H1 (cell line): Measurements from ENCODE around the gene SORCS3. TPM values are rescaled to one million over a fixed set of nuclear protein-coding genes. Genes with fewer than 3 reads are reported as not detected.

ENCODE experiments used
- CTCF ChIA-PET: fragments of 300-600 bp; sonication (Branson Sonifier 250); formaldehyde crosslinking; loops from one replicate; lab custom pipeline; 2021; ENCODE audit not compliant: partially characterized antibody; lab: Charles Lee
- POLR2A ChIA-PET: fragments of 300-600 bp; sonication (Branson Sonifier 250); formaldehyde crosslinking; loops from one replicate; lab custom pipeline; 2021; ENCODE audit warnings: inconsistent platforms; ENCODE audit not compliant: partially characterized antibody; lab: Charles Lee
- DNase-seq, 2 experiments: peaks; one replicate each; pipeline versions ENCODE4 v3.0.0 to v3.0.0-alpha.2; 2010 to 2022; ENCODE audit warnings: low spot score in 2 of 2, low read depth in 1 of 2, mixed read lengths in 1 of 2
- FAIRE-seq: peaks from 2 replicates; lab custom pipeline; 2011; peaks lifted over from hg19 to GRCh38; lab: Jason Lieb, UNC
- H2AFZ ChIP-seq: 2 replicates; pipeline ENCODE4 v1.8.1; 2012; ENCODE audit warnings: low read length, inconsistent platforms
- H2AK5ac ChIP-seq: 2 replicates; pipeline ENCODE4 v1.6.1; 2013; ENCODE audit warnings: low read depth, low read length
- H2BK120ac ChIP-seq: replicated peaks from 2 replicates; pipeline ENCODE3; 2013; ENCODE audit warnings: low read depth, low read length, inconsistent platforms
- H2BK12ac ChIP-seq: 2 replicates; pipeline ENCODE4 v1.6.1; 2013; ENCODE audit warnings: low read depth, low read length
- H2BK15ac ChIP-seq: 2 replicates; pipeline ENCODE4 v1.6.1; 2013; ENCODE audit warnings: low read length
- H2BK20ac ChIP-seq: 2 replicates; pipeline ENCODE4 v1.6.1; 2013; ENCODE audit warnings: low read length
- H2BK5ac ChIP-seq: 2 replicates; pipeline ENCODE4 v1.6.1; 2013; ENCODE audit warnings: low read depth, low read length
- H3K14ac ChIP-seq: 2 replicates; pipeline ENCODE4 v1.6.1; 2013; ENCODE audit warnings: inconsistent platforms; ENCODE audit not compliant: insufficient read length
- H3K18ac ChIP-seq: 2 replicates; pipeline ENCODE4 v1.6.1; 2013; ENCODE audit warnings: low read length; ENCODE audit errors: extremely low read depth
- H3K23ac ChIP-seq: 2 replicates; pipeline ENCODE4 v1.6.1; 2013; ENCODE audit warnings: inconsistent platforms; ENCODE audit not compliant: insufficient read length
- H3K23me2 ChIP-seq: 2 replicates; pipeline ENCODE4 v1.6.1; 2013; ENCODE audit warnings: low read depth, low read length
- H3K27ac ChIP-seq: 2 replicates; pipeline ENCODE4 v1.6.1; 2011; ENCODE audit warnings: low read depth, low read length, inconsistent platforms
- H3K27me3 ChIP-seq, 4 experiments: replicated peaks in 1 of 4; 1 replicate in 1 of 4; 2 replicates in 3 of 4; pipeline versions ENCODE4 v1.6.1 to v1.8.1; 2011 to 2013; ENCODE audit warnings: low read length in 3 of 4, mild to moderate bottlenecking in 3 of 4, inconsistent platforms in 2 of 4, mixed read lengths in 2 of 4, moderate library complexity in 1 of 4; ENCODE audit not compliant: control insufficient read depth in 3 of 4, insufficient read depth in 3 of 4; ENCODE audit errors: extremely low read depth in 1 of 4
- H3K36me3 ChIP-seq, 4 experiments: 2 replicates each; pipeline versions ENCODE4 v1.6.1 to v1.8.1; 2011 to 2013; ENCODE audit warnings: mild to moderate bottlenecking in 4 of 4, low read length in 3 of 4, moderate library complexity in 2 of 4, control low read depth in 1 of 4, inconsistent platforms in 1 of 4; ENCODE audit not compliant: insufficient read depth in 4 of 4, control insufficient read depth in 2 of 4
- H3K4ac ChIP-seq: replicated peaks from 2 replicates; pipeline ENCODE3; 2013; ENCODE audit warnings: low read length, low read depth, mixed read lengths, inconsistent platforms; ENCODE audit not compliant: insufficient read length
- H3K4me1 ChIP-seq, 4 experiments: replicated peaks in 1 of 4; 1 replicate in 1 of 4; 2 replicates in 3 of 4; pipeline versions ENCODE4 v1.6.1 to v1.8.1; 2011 to 2013; ENCODE audit warnings: low read length in 3 of 4, inconsistent platforms in 2 of 4, mixed read lengths in 1 of 4; ENCODE audit not compliant: insufficient read depth in 4 of 4, control insufficient read depth in 3 of 4
- H3K4me2 ChIP-seq, 2 experiments: 2 replicates each; pipeline versions ENCODE4 v1.6.1 to v1.8.1; 2011 to 2013; ENCODE audit warnings: low read depth in 2 of 2, low read length in 2 of 2, control low read depth in 1 of 2, inconsistent platforms in 1 of 2, mild to moderate bottlenecking in 1 of 2; ENCODE audit not compliant: insufficient read depth in 1 of 2
- H3K4me3 ChIP-seq, 4 experiments: fragments of 200-600, 300-600 bp in 1 of 4; sonication (generic), shearing (Covaris generic), sonication (Bioruptor Twin) in 1 of 4; 2 replicates each; pipeline versions ENCODE4 v1.5.1 to v1.8.1; 2011 to 2016; ENCODE audit warnings: low read length in 4 of 4, low read depth in 3 of 4, control low read depth in 2 of 4, inconsistent platforms in 2 of 4, mild to moderate bottlenecking in 2 of 4, mixed read lengths in 1 of 4, moderate library complexity in 1 of 4; ENCODE audit not compliant: insufficient read depth in 2 of 4; ENCODE audit errors: extremely low read depth in 1 of 4
- H3K56ac ChIP-seq: replicated peaks from 2 replicates; pipeline ENCODE3; 2013; ENCODE audit warnings: low read depth, mild to moderate bottlenecking, mixed read lengths, low read length, inconsistent platforms; ENCODE audit not compliant: insufficient read length
- H3K79me1 ChIP-seq: 2 replicates; pipeline ENCODE4 v1.6.1; 2013; ENCODE audit warnings: low read depth, low read length, control low read depth
- H3K79me2 ChIP-seq, 2 experiments: 2 replicates each; pipeline versions ENCODE4 v1.6.1 to v1.8.1; 2012 to 2013; ENCODE audit warnings: low read length in 2 of 2, mild to moderate bottlenecking in 2 of 2, inconsistent platforms in 1 of 2; ENCODE audit not compliant: insufficient read depth in 2 of 2, control insufficient read depth in 1 of 2
- H3K9ac ChIP-seq, 4 experiments: replicated peaks in 1 of 4; 1 replicate in 1 of 4; 2 replicates in 3 of 4; pipeline versions ENCODE4 v1.6.1 to v1.8.1; 2011 to 2013; ENCODE audit warnings: low read depth in 3 of 4, low read length in 3 of 4, control low read depth in 2 of 4, mild to moderate bottlenecking in 2 of 4, moderate library complexity in 2 of 4, inconsistent platforms in 1 of 4; ENCODE audit errors: extremely low read depth in 1 of 4
- H3K9me3 ChIP-seq, 2 experiments: 2 replicates each; pipeline versions ENCODE4 v1.6.1 to v1.8.1; 2012 to 2013; ENCODE audit warnings: mild to moderate bottlenecking in 2 of 2, moderate library complexity in 2 of 2, control low read depth in 1 of 2, inconsistent platforms in 1 of 2, low read depth in 1 of 2, low read length in 1 of 2, mixed read lengths in 1 of 2; ENCODE audit not compliant: insufficient read depth in 2 of 2
- H4K20me1 ChIP-seq, 2 experiments: replicated peaks in 1 of 2; 2 replicates each; pipeline versions ENCODE3 to v1.8.1; 2011 to 2013; ENCODE audit warnings: inconsistent platforms in 2 of 2, low read length in 2 of 2, mild to moderate bottlenecking in 1 of 2; ENCODE audit not compliant: insufficient read depth in 2 of 2, control insufficient read depth in 1 of 2
- H4K5ac ChIP-seq: 2 replicates; pipeline ENCODE4 v1.6.1; 2013; ENCODE audit warnings: low read length, low read depth, mixed read lengths, inconsistent platforms; ENCODE audit not compliant: insufficient read length
- H4K8ac ChIP-seq: 2 replicates; pipeline ENCODE4 v1.8.0; 2013; ENCODE audit warnings: mild to moderate bottlenecking, moderate library complexity, low read length, inconsistent platforms; ENCODE audit not compliant: insufficient read depth; ENCODE audit errors: extremely low read depth
- H4K91ac ChIP-seq: replicated peaks from 2 replicates; pipeline ENCODE3; 2013; ENCODE audit warnings: low read length, mixed read lengths, inconsistent platforms; ENCODE audit not compliant: insufficient read length
- ASH2L ChIP-seq: fragments of 200-600, 300-600 bp; sonication (generic); IDR thresholded peaks from one replicate; pipeline ENCODE4 v1.7.1; 2017; ENCODE audit warnings: low read length
- ATF2 ChIP-seq: IDR thresholded peaks from 2 replicates; pipeline ENCODE4 v1.6.1; 2012; ENCODE audit warnings: low read length, inconsistent platforms
- CTCF ChIP-seq, 3 experiments: IDR thresholded peaks; 1 replicate in 2 of 3; 2 replicates in 1 of 3; pipeline versions ENCODE4 v1.5.1 to v1.6.1; 2011; ENCODE audit warnings: low read length in 3 of 3, mild to moderate bottlenecking in 3 of 3, inconsistent platforms in 2 of 3, low read depth in 1 of 3, moderate library complexity in 1 of 3; ENCODE audit not compliant: insufficient read depth in 1 of 3; ENCODE audit errors: control extremely low read depth in 1 of 3
- HDAC2 ChIP-seq, 2 experiments: fragments of 300-600 bp in 1 of 2; sonication (generic) in 1 of 2; IDR thresholded peaks; 2 replicates each; pipeline ENCODE4 v1.6.1; 2011 to 2012; ENCODE audit warnings: low read depth in 2 of 2, low read length in 2 of 2, mild to moderate bottlenecking in 2 of 2, moderate library complexity in 2 of 2, borderline replicate concordance in 1 of 2, inconsistent platforms in 1 of 2
- NRF1 ChIP-seq: IDR thresholded peaks from 2 replicates; pipeline ENCODE4 v1.6.1; 2011; ENCODE audit warnings: mild to moderate bottlenecking, low read depth, low read length, improper control_type of control experiment
- PHF8 ChIP-seq: fragments of 200-600 bp; sonication (generic); conservative IDR thresholded peaks from 2 replicates; pipeline ENCODE4 v1.7.1; 2012; ENCODE audit warnings: low read depth, mild to moderate bottlenecking, inconsistent platforms, low read length, moderate library complexity
- RAD21 ChIP-seq, 2 experiments: IDR thresholded peaks in 1 of 2; conservative IDR thresholded peaks in 1 of 2; 2 replicates each; pipeline ENCODE4 v1.6.1; 2011; ENCODE audit warnings: low read depth in 2 of 2, low read length in 2 of 2, improper control_type of control experiment in 1 of 2, inconsistent platforms in 1 of 2, mild to moderate bottlenecking in 1 of 2, moderate library complexity in 1 of 2
- RXRA ChIP-seq: IDR thresholded peaks from 2 replicates; pipeline ENCODE4 v1.6.1; 2011; ENCODE audit warnings: low read depth, mild to moderate bottlenecking, low read length, moderate library complexity; ENCODE audit not compliant: insufficient read depth
- TBP ChIP-seq: IDR thresholded peaks from 2 replicates; pipeline ENCODE4 v1.6.1; 2011; ENCODE audit warnings: low read depth, low read length, improper control_type of control experiment
- WGBS, 2 experiments: shearing (Covaris generic) in 1 of 2; methylation state at CpG; one replicate each; pipeline versions ENCODE4 v1.1.6 to v1.1.7; 2013 to 2015; ENCODE audit warnings: low lambda C conversion rate in 2 of 2, mixed read lengths in 2 of 2, inconsistent platforms in 1 of 2, low coverage in 1 of 2, missing lambda C conversion rate in 1 of 2; ENCODE audit not compliant: insufficient replicate concordance in 2 of 2, insufficient coverage in 1 of 2, insufficient read length in 1 of 2; ENCODE audit errors: extremely low coverage in 1 of 2, missing lambda C conversion rate in 1 of 2; 5-methylcytosine and 5-hydroxymethylcytosine counted together
- polyA plus RNA-seq, 7 experiments: library from polyadenylated mRNA; depleted of rRNA in 3 of 7; stranded (reverse) in 5 of 7; unstranded in 2 of 7; fragments of >200 nt in 5 of 7; fragments of 200-250 nt in 2 of 7; gene quantifications; 1 replicate in 5 of 7; 2 replicates in 1 of 7; 4 replicates in 1 of 7; pipeline versions ENCODE4 v1.2.1 to v1.2.3, GENCODE V29; 2011 to 2013; ENCODE audit warnings: missing spikeins in 2 of 7, mixed read lengths in 2 of 7
- total RNA-seq: library from RNA; stranded (reverse); fragmentation: NEBNext Ultra II Directional; extraction: Animal tissue kit (Norgen Biotek cat#: 25700); gene quantifications from 2 replicates; pipeline ENCODE4 v1.2.1, GENCODE V29; 2021

Gene SORCS3
- total and polyA plus RNA-seq, 2 of the 8 experiments (the other 6 are each of a cell fraction or from before 2014, with no cell fraction given), result 0.26 to 0.88 TPM

- H3K4me2 ChIP-seq, result no peak overlapping the region
- POLR2A ChIA-PET, result no interaction called here
- TF ChIP-seq TBP (no peak), HDAC2 (IDR thresholded peaks at IDR 0.05; ENCODE audit: borderline replicate concordance in 1 of 2, low read depth in 2 of 2, low read length in 2 of 2) (no peak), RAD21 (IDR thresholded peaks at IDR 0.05 in 1 of 2, conservative IDR thresholded peaks at IDR 0.05 in 1 of 2; ENCODE audit: low read depth in 2 of 2, low read length in 2 of 2) (no peak), PHF8 (no peak), RXRA (no peak), ATF2 (no peak), NRF1 (no peak), CTCF (IDR thresholded peaks at IDR 0.05; ENCODE audit: control extremely low read depth in 1 of 3, insufficient read depth in 1 of 3, low read depth in 1 of 3, low read length in 3 of 3) (no peak), ASH2L (no peak)
These were observed 254.9 kb downstream of the SORCS3 start for GRCh38 chr10:104895981-104896380.

More at GRCh38 chr10:104895981-104896380, 254.9 kb downstream of the SORCS3 start:
- DNase-seq, result no peak
- Histone ChIP-seq H4K20me1 (no peaks in the 10 kb centered on the region), H2BK12ac (no peak overlapping the region), H3K4me3 (no peak overlapping the region), H4K5ac (no peak overlapping the region), H4K91ac (no peak overlapping the region), H2BK120ac (no peak overlapping the region), H3K4me1 (no peaks in the 10 kb centered on the region), H3K9me3 (no peaks in the 10 kb centered on the region), H3K14ac (no peak overlapping the region), H3K18ac (no peak overlapping the region), H4K8ac (no peak overlapping the region), H2AK5ac (no peak overlapping the region), H2BK20ac (no peak overlapping the region), H3K27me3 (no peaks in the 10 kb centered on the region), H3K36me3 (no peaks in the 10 kb centered on the region), H3K56ac (no peak overlapping the region), H2BK5ac (no peak overlapping the region), H3K27ac (no peak overlapping the region), H3K23ac (no peak overlapping the region), H3K9ac (no peak overlapping the region), H3K79me1 (no peaks in the 10 kb centered on the region), H2BK15ac (no peak overlapping the region), H3K23me2 (no peaks in the 10 kb centered on the region), H3K79me2 (no peaks in the 10 kb centered on the region), H2AFZ (no peak overlapping the region), H3K4ac (no peak overlapping the region)
- CTCF ChIA-PET, result interaction anchor here (1.4 kb wide), 1 partner anchor 28 kb away, joined by 3 read pairs; no protein-coding TSS in a partner anchor
- 85% methylated on average over 1 of the region's 1 CpG; no CpG with 5 or more reads in 1 of the 2 experiments for WGBS, 2 experiments
- FAIRE-seq, result no peak
